ENCODE results near the gene KDM3B.
"Not testable (repeated sequence)": the region's sequence is repeated elsewhere in the genome, so short reads cannot be mapped to it uniquely, and the experiment has no call there.

Gene KDM3B

GRCh38 chr5:138349852-138350562 is 2.5 kb upstream of the KDM3B start:
- no peak for DNase-seq

- no peak for DNase-seq
Measured at GRCh38 chr5:138350563-138350890, 2.0 kb upstream of the KDM3B start.

GRCh38 chr5:138351056-138351455 is 1.4 kb upstream of the KDM3B start:
- DNase-seq, result no peak

GRCh38 chr5:138351517-138351916 is 968 bp upstream of the KDM3B start:
- DNase-seq, result no peak

GRCh38 chr5:138352722-138353559 is 456 bp downstream of the KDM3B start:
- DNase-seq, result no peak

- no peak for DNase-seq
Measured at GRCh38 chr5:138353560-138354080, 1.1 kb downstream of the KDM3B start.

- DNase-seq, result no peak
Measured at GRCh38 chr5:138354387-138354786, 1.9 kb downstream of the KDM3B start.

- no peak for DNase-seq
Measured at GRCh38 chr5:138354926-138355378, 2.5 kb downstream of the KDM3B start.

- DNase-seq, result no peak
Measured at GRCh38 chr5:138359621-138360020, 7.1 kb downstream of the KDM3B start.

- DNase-seq, result no peak
Measured at GRCh38 chr5:138360941-138361452, 8.5 kb downstream of the KDM3B start.

GRCh38 chr5:138364576-138364975 is 12.1 kb downstream of the KDM3B start:
- no peak for DNase-seq

- no peak for DNase-seq
Measured at GRCh38 chr5:138366632-138367382, 14.3 kb downstream of the KDM3B start.

GRCh38 chr5:138369261-138369660 is 16.8 kb downstream of the KDM3B start:
- DNase-seq, result no peak

GRCh38 chr5:138369706-138370105 is 17.2 kb downstream of the KDM3B start:
- DNase-seq, result no peak

GRCh38 chr5:138370537-138370936 is 18.1 kb downstream of the KDM3B start:
- DNase-seq, result no peak

GRCh38 chr5:138371454-138371853 is 19.0 kb downstream of the KDM3B start:
- no peak for DNase-seq

- DNase-seq, result no peak
Measured at GRCh38 chr5:138372225-138372624, 19.7 kb downstream of the KDM3B start.

GRCh38 chr5:138372653-138373052 is 20.2 kb downstream of the KDM3B start:
- no peak for DNase-seq

GRCh38 chr5:138382347-138382746 is 29.9 kb downstream of the KDM3B start:
- DNase-seq, result no peak

GRCh38 chr5:138385660-138386059 is 33.2 kb downstream of the KDM3B start:
- no peak for DNase-seq

GRCh38 chr5:138386290-138386689 is 33.8 kb downstream of the KDM3B start:
- DNase-seq, result no peak

GRCh38 chr5:138389332-138389731 is 36.8 kb downstream of the KDM3B start:
- no peak for DNase-seq

GRCh38 chr5:138389911-138390310 is 37.4 kb downstream of the KDM3B start:
- DNase-seq, result not testable (repeated sequence)
